Measurements from ENCODE around the gene P4HB.

- TF ChIP-seq EZH2 (IDR thresholded peaks at IDR 0.05), result no peak
- no peak for TF ChIP-seq CTCF (IDR thresholded peaks at IDR 0.05)
- TF ChIP-seq EZH2phosphoT487 (IDR thresholded peaks at IDR 0.05), result no peak
These were observed 8.1 kb downstream of the P4HB start for GRCh38 chr17:81852237-81852636.

All from neural progenitor cell (in vitro differentiated cells).